Mesenchymal stem cell (in vitro differentiated cells and primary cell): Measurements from ENCODE around the gene RAPGEF4.

Experiments used
- DNase-seq: peaks from one replicate; pipeline ENCODE4 v3.0.0-alpha.2; 2013
- H2AFZ ChIP-seq: one replicate; pipeline ENCODE4 v1.6.1; 2013; ENCODE audit warnings: low read depth, mild to moderate bottlenecking, control low read depth, inconsistent platforms, low read length, moderate library complexity
- H2AK5ac ChIP-seq: 2 replicates; pipeline ENCODE4 v1.6.1; 2013; ENCODE audit warnings: low read length, moderate library complexity, mild to moderate bottlenecking, inconsistent platforms; ENCODE audit not compliant: severe bottlenecking
- H2BK120ac ChIP-seq: one replicate; pipeline ENCODE4 v1.6.1; 2013; ENCODE audit warnings: low read depth, mild to moderate bottlenecking, inconsistent platforms, low read length, moderate library complexity
- H2BK12ac ChIP-seq, 2 experiments: one replicate each; pipeline ENCODE4 v1.6.1; 2013; ENCODE audit warnings: inconsistent platforms in 2 of 2, low read length in 2 of 2, mild to moderate bottlenecking in 2 of 2, moderate library complexity in 2 of 2, control low read depth in 1 of 2
- H2BK15ac ChIP-seq: one replicate; pipeline ENCODE4 v1.6.1; 2013; ENCODE audit warnings: mild to moderate bottlenecking, low read depth, inconsistent platforms; ENCODE audit not compliant: poor library complexity, severe bottlenecking
- H2BK5ac ChIP-seq: 2 replicates; pipeline ENCODE4 v1.6.1; 2013; ENCODE audit warnings: low read depth, mild to moderate bottlenecking, low read length, control low read depth, inconsistent platforms; ENCODE audit not compliant: poor library complexity, severe bottlenecking
- H3K14ac ChIP-seq, 2 experiments: one replicate each; pipeline ENCODE4 v1.6.1; 2013; ENCODE audit warnings: inconsistent platforms in 2 of 2, low read length in 2 of 2, control low read depth in 1 of 2, mild to moderate bottlenecking in 1 of 2, moderate library complexity in 1 of 2
- H3K18ac ChIP-seq, 2 experiments: one replicate each; pipeline ENCODE4 v1.6.1; 2013; ENCODE audit warnings: inconsistent platforms in 2 of 2, low read length in 2 of 2, control low read depth in 1 of 2, low read depth in 1 of 2, mild to moderate bottlenecking in 1 of 2
- H3K23ac ChIP-seq, 2 experiments: one replicate each; pipeline ENCODE4 v1.6.1; 2013; ENCODE audit warnings: inconsistent platforms in 2 of 2, low read length in 2 of 2, mild to moderate bottlenecking in 2 of 2, moderate library complexity in 2 of 2, control low read depth in 1 of 2
- H3K27ac ChIP-seq: 2 replicates; pipeline ENCODE4 v1.5.1; 2013; ENCODE audit warnings: mild to moderate bottlenecking, moderate library complexity, low read length, control low read depth, inconsistent platforms; ENCODE audit not compliant: poor library complexity, severe bottlenecking
- H3K27me3 ChIP-seq, 2 experiments: 2 replicates each; pipeline versions ENCODE4 v1.6.1 to v1.7.0; 2013; ENCODE audit warnings: low read length in 2 of 2, mild to moderate bottlenecking in 2 of 2, moderate library complexity in 2 of 2, control low read depth in 1 of 2, inconsistent platforms in 1 of 2; ENCODE audit not compliant: control insufficient read depth in 1 of 2, insufficient read depth in 1 of 2
- H3K36me3 ChIP-seq, 2 experiments: 2 replicates each; pipeline versions ENCODE4 v1.6.1 to v1.7.0; 2013; ENCODE audit warnings: low read length in 2 of 2, control low read depth in 1 of 2, inconsistent platforms in 1 of 2, low read depth in 1 of 2, mild to moderate bottlenecking in 1 of 2; ENCODE audit not compliant: insufficient read depth in 2 of 2, control insufficient read depth in 1 of 2
- H3K4ac ChIP-seq, 2 experiments: one replicate each; pipeline ENCODE4 v1.6.1; 2013; ENCODE audit warnings: inconsistent platforms in 2 of 2, low read length in 2 of 2, mild to moderate bottlenecking in 2 of 2, moderate library complexity in 2 of 2, control low read depth in 1 of 2, low read depth in 1 of 2
- H3K4me1 ChIP-seq: 2 replicates; pipeline ENCODE4 v1.6.1; 2013; ENCODE audit warnings: low read depth, low read length, control low read depth; ENCODE audit not compliant: control insufficient read depth, insufficient read depth
- H3K4me2 ChIP-seq: 2 replicates; pipeline ENCODE4 v1.6.1; 2013; ENCODE audit warnings: low read length, mild to moderate bottlenecking, inconsistent platforms; ENCODE audit not compliant: poor library complexity, severe bottlenecking
- H3K4me3 ChIP-seq, 2 experiments: 2 replicates each; pipeline versions ENCODE4 v1.5.1 to v1.7.0; 2013; ENCODE audit warnings: low read length in 2 of 2, mild to moderate bottlenecking in 2 of 2, control low read depth in 1 of 2, low read depth in 1 of 2; ENCODE audit not compliant: insufficient read depth in 1 of 2
- H3K79me1 ChIP-seq: replicated peaks from 2 replicates; pipeline ENCODE4 v1.6.1; 2013; ENCODE audit warnings: mild to moderate bottlenecking, control low read depth, low read length, inconsistent platforms; ENCODE audit not compliant: poor library complexity, severe bottlenecking
- H3K9ac ChIP-seq: 2 replicates; pipeline ENCODE4 v1.7.0; 2013; ENCODE audit warnings: mild to moderate bottlenecking, low read length, moderate library complexity
- H3K9me3 ChIP-seq: 2 replicates; pipeline ENCODE4 v1.7.0; 2013; ENCODE audit warnings: mild to moderate bottlenecking, low read length; ENCODE audit not compliant: control insufficient read depth
- H4K8ac ChIP-seq: one replicate; pipeline ENCODE4 v1.6.1; 2013; ENCODE audit warnings: inconsistent platforms, mild to moderate bottlenecking, low read length, moderate library complexity
- H4K91ac ChIP-seq: one replicate; pipeline ENCODE4 v1.6.1; 2013; ENCODE audit warnings: mild to moderate bottlenecking, low read length, inconsistent platforms
- WGBS: methylation state at CpG from one replicate; pipeline ENCODE4 v1.1.7; 2013; ENCODE audit warnings: mixed read lengths; 5-methylcytosine and 5-hydroxymethylcytosine counted together

Gene RAPGEF4

GRCh38 chr2:172726172-172726735 lies 9.4 kb upstream of the RAPGEF4 start:
- no peak overlapping the region for H2BK15ac ChIP-seq
- H2AK5ac ChIP-seq = no peak overlapping the region
- no peak overlapping the region for H2BK5ac ChIP-seq
- H3K27me3 ChIP-seq = peaks cover 5 to 6% of the 10 kb centered on the region in 2 experiments
- H3K36me3 ChIP-seq = no peaks in the 10 kb centered on the region
- H3K4me1 ChIP-seq = no peaks in the 10 kb centered on the region
- 95% methylated on average over 8 of the region's 8 CpGs for WGBS
- H3K23ac ChIP-seq = no peak overlapping the region
- H4K8ac ChIP-seq = no peak overlapping the region
- no peak overlapping the region for H2BK12ac ChIP-seq
- no peak overlapping the region for H3K14ac ChIP-seq
- H4K91ac ChIP-seq = no peak overlapping the region
- peak overlapping the region; percentile 36 for H2AFZ ChIP-seq
- no peak overlapping the region for H3K18ac ChIP-seq
- H3K4me3 ChIP-seq = no peak overlapping the region
- no peak for DNase-seq
- H3K9ac ChIP-seq = no peak overlapping the region
- no peak overlapping the region for H3K27ac ChIP-seq
- H3K4ac ChIP-seq = no peak overlapping the region
- H3K4me2 ChIP-seq = no peak overlapping the region
- no peak overlapping the region for H2BK120ac ChIP-seq
- no peaks in the 10 kb centered on the region for H3K79me1 ChIP-seq
- no peaks in the 10 kb centered on the region for H3K9me3 ChIP-seq

DNA sequence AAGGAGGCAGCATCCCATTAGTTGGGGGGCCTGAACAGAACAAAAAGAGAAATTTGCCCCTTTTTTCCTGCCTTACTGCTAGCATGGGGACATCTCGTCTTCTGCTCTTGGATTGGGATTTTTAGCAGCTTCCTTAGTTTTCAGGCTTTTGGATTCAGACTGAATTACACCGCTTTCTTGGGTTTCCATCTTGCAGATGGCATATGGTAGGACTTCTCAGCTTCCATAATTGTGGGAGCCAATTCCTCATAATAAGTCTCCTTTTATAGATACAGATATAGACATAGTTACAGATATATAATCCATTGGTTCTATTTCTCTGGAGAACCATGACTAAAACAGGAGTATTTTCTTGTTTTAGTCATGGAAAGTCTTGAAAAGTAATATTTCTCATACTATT lies 5.2 kb upstream of the RAPGEF4 start:
- no peaks in the 10 kb centered on the region for H3K9me3 ChIP-seq

DNA sequence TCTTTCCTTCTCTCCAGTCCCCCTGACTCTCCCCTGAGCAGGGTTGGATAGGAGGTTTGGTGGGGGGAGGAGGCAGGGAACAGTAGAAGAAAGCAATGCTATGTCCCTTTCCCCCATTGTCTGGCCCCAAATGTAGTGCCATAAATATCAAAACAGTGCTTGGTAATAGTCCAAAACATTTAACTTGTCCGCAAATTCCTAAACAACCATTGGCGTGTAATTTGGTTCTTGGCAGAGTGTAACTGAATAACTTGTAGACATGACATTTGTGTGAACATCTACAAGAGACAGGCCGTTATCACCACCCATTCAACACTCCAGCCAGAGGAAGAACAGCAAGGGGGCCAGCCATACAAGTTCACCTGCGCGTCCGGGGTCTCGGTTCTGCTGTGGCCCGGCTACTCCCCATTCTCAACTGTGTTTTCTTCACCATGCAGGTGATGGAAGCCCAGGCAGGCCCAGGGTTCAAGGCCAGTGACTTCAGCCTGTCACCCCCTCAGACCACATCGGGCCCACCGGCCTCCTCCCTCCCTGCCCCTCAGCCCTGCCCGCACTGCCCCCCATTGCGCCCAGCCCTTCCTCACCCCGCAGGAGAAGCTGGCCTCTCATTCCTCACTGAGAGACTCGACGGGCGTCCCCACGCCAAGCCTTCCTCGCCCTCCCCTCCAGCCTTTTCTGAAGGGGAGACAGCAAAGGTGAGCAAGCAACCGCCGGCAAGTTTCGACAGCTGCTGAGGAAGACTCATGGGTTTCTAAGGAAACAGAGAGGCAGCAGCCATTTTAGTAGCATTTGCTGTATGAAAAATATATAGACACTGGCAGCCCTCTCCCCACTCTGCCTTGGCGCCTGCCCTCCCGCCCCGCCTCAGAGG lies 699 bp upstream of the RAPGEF4 start:
- Histone ChIP-seq H3K36me3 (no peaks in the 10 kb centered on the region), H3K27me3 (peaks cover 29 to 50% of the 10 kb centered on the region in 2 experiments), H2AK5ac (no peak overlapping the region), H2BK15ac (no peak overlapping the region), H4K8ac (no peak overlapping the region), H3K9ac (no peak overlapping the region), H3K23ac (no peak overlapping the region), H2BK5ac (no peak overlapping the region), H2AFZ (no peak overlapping the region), H4K91ac (no peak overlapping the region), H3K79me1 (no peaks in the 10 kb centered on the region), H2BK120ac (no peak overlapping the region), H3K4ac (no peak overlapping the region), H3K18ac (no peak overlapping the region), H3K14ac (no peak overlapping the region), H3K4me2 (peak overlapping the region; percentile 97), H3K4me3 (peak overlapping the region in 1 of 2 experiments; percentile 70), H2BK12ac (no peak overlapping the region), H3K27ac (no peak overlapping the region), H3K4me1 (peaks cover 12% of the 10 kb centered on the region), H3K9me3 (no peaks in the 10 kb centered on the region)
- DNase-seq = no peak
- 50% methylated on average over 21 of the region's 24 CpGs for WGBS

More for the DNA sequence above, 5.2 kb upstream of the RAPGEF4 start:
- Histone ChIP-seq H2BK15ac (no peak overlapping the region), H3K27ac (no peak overlapping the region), H3K4ac (no peak overlapping the region), H3K4me3 (no peak overlapping the region), H3K27me3 (peaks cover 20 to 27% of the 10 kb centered on the region in 2 experiments), H2AFZ (no peak overlapping the region), H2BK120ac (no peak overlapping the region), H3K4me1 (peaks cover 5% of the 10 kb centered on the region), H3K9ac (no peak overlapping the region), H2BK5ac (no peak overlapping the region), H2AK5ac (no peak overlapping the region), H3K79me1 (no peaks in the 10 kb centered on the region), H3K23ac (no peak overlapping the region), H3K18ac (no peak overlapping the region), H4K8ac (no peak overlapping the region), H3K36me3 (no peaks in the 10 kb centered on the region), H2BK12ac (no peak overlapping the region), H3K4me2 (no peak overlapping the region), H4K91ac (no peak overlapping the region), H3K14ac (no peak overlapping the region)
- 100% methylated on average over 1 of the region's 2 CpGs for WGBS
- no peak for DNase-seq

DNA sequence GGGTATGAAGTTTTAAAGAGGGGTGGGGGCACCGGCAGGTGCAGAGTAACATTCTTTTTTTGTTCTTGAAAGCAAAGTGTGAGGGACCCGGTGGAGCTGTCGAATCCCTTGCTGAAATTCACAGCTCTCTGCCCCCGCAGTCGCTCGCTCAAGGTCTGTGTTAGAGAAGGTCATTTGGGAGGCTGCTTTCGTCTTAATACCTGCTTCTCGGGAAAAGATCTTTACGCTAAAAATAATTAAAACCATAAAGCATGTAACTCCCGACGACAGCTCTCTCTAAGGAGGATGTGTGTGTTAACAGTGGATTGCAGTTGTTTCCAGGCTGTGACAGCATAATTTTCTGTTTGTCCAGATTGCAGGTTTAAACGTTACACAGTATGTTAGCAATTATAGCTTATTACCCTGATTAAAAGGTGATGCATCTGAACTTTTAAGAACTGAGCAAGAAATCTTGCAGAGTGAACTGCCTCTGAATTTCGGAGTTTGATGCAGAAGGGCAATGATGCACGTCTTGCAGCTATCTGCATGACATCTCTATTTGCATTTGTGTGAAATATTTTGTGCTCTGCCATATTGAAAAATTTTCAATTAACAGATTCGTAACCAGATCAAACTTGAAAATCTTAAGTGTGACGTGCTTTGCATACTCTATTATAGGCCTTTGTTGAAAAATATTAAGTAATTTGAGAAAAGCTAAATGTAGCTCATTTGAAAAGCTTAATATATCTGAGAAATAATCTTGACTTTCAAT lies 954 bp downstream of the RAPGEF4 start:
- Histone ChIP-seq H3K9me3 (no peaks in the 10 kb centered on the region), H3K18ac (no peak overlapping the region)
- WGBS = 34% methylated on average over 12 of the region's 16 CpGs

More for the DNA sequence above, 954 bp downstream of the RAPGEF4 start:
- H3K4ac ChIP-seq = no peak overlapping the region
- H2AK5ac ChIP-seq = no peak overlapping the region
- H2BK15ac ChIP-seq = no peak overlapping the region
- H3K79me1 ChIP-seq = no peaks in the 10 kb centered on the region
- H2BK120ac ChIP-seq = no peak overlapping the region
- no peak overlapping the region for H2BK12ac ChIP-seq
- H2AFZ ChIP-seq = no peak overlapping the region
- H3K4me2 ChIP-seq = peak overlapping the region; percentile 97
- peaks cover 12% of the 10 kb centered on the region for H3K4me1 ChIP-seq
- H3K36me3 ChIP-seq = no peaks in the 10 kb centered on the region
- H3K14ac ChIP-seq = no peak overlapping the region
- H3K4me3 ChIP-seq = peak overlapping the region in 1 of 2 experiments; percentile 51
- no peak overlapping the region for H3K23ac ChIP-seq
- H3K27me3 ChIP-seq = peaks cover 24 to 49% of the 10 kb centered on the region in 2 experiments
- no peak overlapping the region for H3K27ac ChIP-seq
- H2BK5ac ChIP-seq = no peak overlapping the region
- no peak overlapping the region for H3K9ac ChIP-seq
- no peak overlapping the region for H4K8ac ChIP-seq
- DNase-seq = peak; percentile 1
- no peak overlapping the region for H4K91ac ChIP-seq
